GM23338 (cell line): ENCODE measurements around the gene CCDC92B. TPM values are rescaled to one million over a fixed set of nuclear protein-coding genes. Genes with fewer than 3 reads are reported as not detected.
A peak's percentile ranks its signal among the peaks of the same experiment; 100 is the strongest.

Source experiments
- ATAC-seq: fragments of 200-7000 bp; cut with Tn5 transposase; 3 replicates; pipeline ENCODE4 v1.9.1; 2020
- DNase-seq: peaks from one replicate; pipeline ENCODE4 v3.0.0-alpha.2; 2015; ENCODE audit warnings: low spot score
- H2AFZ ChIP-seq: fragments of 200-600 bp; sonication (generic); 2 replicates; pipeline ENCODE4 v1.8.0; 2016; ENCODE audit warnings: antibody characterized with exemption, mild to moderate bottlenecking, moderate library complexity
- H3F3A ChIP-seq: fragments of 200-600 bp; sonication (generic); replicated peaks from 2 replicates; pipeline ENCODE4 v1.8.0; 2017; ENCODE audit warnings: antibody characterized with exemption, mixed run types, low read depth
- H3K27ac ChIP-seq: fragments of 200-600 bp; sonication (generic); 2 replicates; pipeline ENCODE4 v1.6.1; 2016; ENCODE audit warnings: low read depth
- H3K27me3 ChIP-seq: fragments of 200-600 bp; sonication (generic); 2 replicates; pipeline ENCODE4 v1.8.0; 2016; ENCODE audit warnings: mild to moderate bottlenecking, mixed run types, moderate library complexity; ENCODE audit not compliant: insufficient read depth
- H3K36me3 ChIP-seq: fragments of 200-600 bp; sonication (generic); 2 replicates; pipeline ENCODE4 v1.8.0; 2016; ENCODE audit warnings: mild to moderate bottlenecking; ENCODE audit not compliant: insufficient read depth
- H3K4me1 ChIP-seq: fragments of 200-600 bp; sonication (generic); 2 replicates; pipeline ENCODE4 v1.8.0; 2016; ENCODE audit warnings: mild to moderate bottlenecking, moderate library complexity; ENCODE audit not compliant: insufficient read depth
- H3K4me2 ChIP-seq: fragments of 200-600 bp; sonication (generic); 2 replicates; pipeline ENCODE4 v1.7.1; 2017; ENCODE audit warnings: mixed run types
- H3K4me3 ChIP-seq: fragments of 200-600 bp; sonication (generic); 2 replicates; pipeline ENCODE4 v1.6.1; 2016; ENCODE audit warnings: mixed run types
- H3K79me2 ChIP-seq: fragments of 200-600 bp; sonication (generic); replicated peaks from 2 replicates; pipeline ENCODE4 v1.8.0; 2017; ENCODE audit warnings: mild to moderate bottlenecking; ENCODE audit not compliant: insufficient read depth
- H3K9me2 ChIP-seq: fragments of 200-600 bp; sonication (generic); 2 replicates; pipeline ENCODE4 v1.8.0; 2017; ENCODE audit not compliant: insufficient read depth
- H4K20me1 ChIP-seq: fragments of 200-600 bp; sonication (generic); replicated peaks from 2 replicates; pipeline ENCODE4 v1.8.0; 2017; ENCODE audit warnings: mild to moderate bottlenecking; ENCODE audit not compliant: insufficient read depth
- H3K27ac Mint-ChIP-seq: 2 replicates; pipeline ENCODE4 v1.8.0; 2020; ENCODE audit warnings: inconsistent platforms, mild to moderate bottlenecking, moderate library complexity, mixed read lengths
- H3K27me3 Mint-ChIP-seq: 3 replicates; pipeline ENCODE4 v1.8.0; 2022; ENCODE audit warnings: low read depth, mild to moderate bottlenecking, moderate library complexity, mixed read lengths, inconsistent platforms; ENCODE audit not compliant: insufficient read depth, poor library complexity
- H3K36me3 Mint-ChIP-seq: 3 replicates; pipeline ENCODE4 v1.8.0; 2021; ENCODE audit warnings: low read depth, mild to moderate bottlenecking, inconsistent platforms, moderate library complexity, mixed read lengths
- H3K4me1 Mint-ChIP-seq: 3 replicates; pipeline ENCODE4 v1.8.0; 2020; ENCODE audit warnings: mild to moderate bottlenecking, inconsistent platforms, mixed read lengths
- H3K4me3 Mint-ChIP-seq: 3 replicates; pipeline ENCODE4 v1.8.0; 2021; ENCODE audit warnings: moderate library complexity, mild to moderate bottlenecking, inconsistent platforms, mixed read lengths
- H3K9me3 Mint-ChIP-seq: 3 replicates; pipeline ENCODE4 v1.8.0; 2020; ENCODE audit warnings: moderate library complexity, mild to moderate bottlenecking, inconsistent platforms, mixed read lengths
- CREB1 ChIP-seq: fragments of 250-450 bp; sonication (Bioruptor Pico); IDR thresholded peaks from 2 replicates; pipeline ENCODE4 v1.5.0; 2020; ENCODE audit warnings: low read depth, mild to moderate bottlenecking, moderate library complexity
- CTCF ChIP-seq, 2 experiments: fragments of 200-600 bp in 1 of 2; sonication (generic) in 1 of 2; conservative IDR thresholded peaks; 2 replicates each; pipeline versions ENCODE4 v1.5.1 to v1.6.1; 2016 to 2017; ENCODE audit warnings: antibody characterized with exemption in 2 of 2, low read depth in 2 of 2, mild to moderate bottlenecking in 2 of 2, moderate library complexity in 1 of 2
- EZH2 ChIP-seq: fragments of 200-600 bp; sonication (generic); IDR thresholded peaks from one replicate; pipeline ENCODE4 v1.8.0; 2017; ENCODE audit warnings: antibody characterized with exemption, mild to moderate bottlenecking, low read depth; ENCODE audit not compliant: unreplicated experiment
- EZH2phosphoT487 ChIP-seq: fragments of 200-600 bp; sonication (generic); IDR thresholded peaks from one replicate; pipeline ENCODE4 v1.8.1; 2018; ENCODE audit warnings: antibody characterized with exemption; ENCODE audit not compliant: unreplicated experiment
- JUNB ChIP-seq: IDR thresholded peaks from one replicate; pipeline ENCODE4 v1.6.1; 2016; ENCODE audit warnings: antibody characterized with exemption; ENCODE audit not compliant: unreplicated experiment
- NANOG ChIP-seq: IDR thresholded peaks from 2 replicates; pipeline ENCODE4 v1.6.1; 2016; ENCODE audit warnings: antibody characterized with exemption, borderline replicate concordance
- POLR2AphosphoS5 ChIP-seq: IDR thresholded peaks from 2 replicates; pipeline ENCODE4 v1.6.1; 2016; ENCODE audit warnings: antibody characterized with exemption, low read depth
- STAT1 ChIP-seq: IDR thresholded peaks from one replicate; pipeline ENCODE4 v1.6.1; 2016; ENCODE audit warnings: antibody characterized with exemption; ENCODE audit not compliant: unreplicated experiment
- ZNF114 ChIP-seq: fragments of 250-450 bp; sonication (Bioruptor Pico); IDR thresholded peaks from 2 replicates; pipeline ENCODE4 v1.5.0; 2020; ENCODE audit warnings: mild to moderate bottlenecking, moderate library complexity
- ZNF331 ChIP-seq: fragments of 250-450 bp; sonication (Bioruptor Pico); IDR thresholded peaks from 2 replicates; pipeline ENCODE4 v1.5.0; 2020; ENCODE audit warnings: low read depth, mild to moderate bottlenecking, moderate library complexity
- ZNF462 ChIP-seq: fragments of 250-450 bp; sonication (Bioruptor Pico); IDR thresholded peaks from 2 replicates; pipeline ENCODE4 v1.5.0; 2020; ENCODE audit warnings: mild to moderate bottlenecking, moderate library complexity
- polyA plus RNA-seq: library from polyadenylated mRNA; unstranded; fragments of >200 nt; fragmentation: Nextera tagmentation; extraction: Ambion mirVana; gene quantifications from 2 replicates; pipeline ENCODE4 v1.2.1, GENCODE V29; 2016
- total RNA-seq: library from RNA; depleted of rRNA; stranded (reverse); fragments of >200 nt; shearing (Covaris generic); gene quantifications from 2 replicates; pipeline ENCODE4 v1.2.3, GENCODE V29; 2014
- TF ChIP-seq, protein P1 (sequence below): IDR thresholded peaks from 2 replicates; pipeline ENCODE4 v1.6.1; 2016; ENCODE audit warnings: antibody characterized with exemption
- TF ChIP-seq, protein P2 (sequence below): IDR thresholded peaks from one replicate; pipeline ENCODE4 v1.6.1; 2018; ENCODE audit warnings: antibody characterized with exemption; ENCODE audit not compliant: unreplicated experiment

Gene CCDC92B
- total and polyA plus RNA-seq, 2 experiments from 2014 or later, result 5.7 to 9.1 TPM

- TF ChIP-seq ZNF462 (CRISPR knock-in tag) (no peak), STAT1 (no peak), EZH2 (no peak), EZH2phosphoT487 (no peak), CREB1 (CRISPR knock-in tag) (no peak), ZNF331 (CRISPR knock-in tag) (no peak), JUNB (no peak), CTCF (conservative IDR thresholded peaks at IDR 0.05; ENCODE audit: low read depth in 2 of 2) (no peak), ZNF114 (no peak), NANOG (no peak), POLR2AphosphoS5 (no peak)
- TF ChIP-seq, protein P1, sequence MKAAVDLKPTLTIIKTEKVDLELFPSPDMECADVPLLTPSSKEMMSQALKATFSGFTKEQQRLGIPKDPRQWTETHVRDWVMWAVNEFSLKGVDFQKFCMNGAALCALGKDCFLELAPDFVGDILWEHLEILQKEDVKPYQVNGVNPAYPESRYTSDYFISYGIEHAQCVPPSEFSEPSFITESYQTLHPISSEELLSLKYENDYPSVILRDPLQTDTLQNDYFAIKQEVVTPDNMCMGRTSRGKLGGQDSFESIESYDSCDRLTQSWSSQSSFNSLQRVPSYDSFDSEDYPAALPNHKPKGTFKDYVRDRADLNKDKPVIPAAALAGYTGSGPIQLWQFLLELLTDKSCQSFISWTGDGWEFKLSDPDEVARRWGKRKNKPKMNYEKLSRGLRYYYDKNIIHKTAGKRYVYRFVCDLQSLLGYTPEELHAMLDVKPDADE, result no peak
- TF ChIP-seq, protein P2, sequence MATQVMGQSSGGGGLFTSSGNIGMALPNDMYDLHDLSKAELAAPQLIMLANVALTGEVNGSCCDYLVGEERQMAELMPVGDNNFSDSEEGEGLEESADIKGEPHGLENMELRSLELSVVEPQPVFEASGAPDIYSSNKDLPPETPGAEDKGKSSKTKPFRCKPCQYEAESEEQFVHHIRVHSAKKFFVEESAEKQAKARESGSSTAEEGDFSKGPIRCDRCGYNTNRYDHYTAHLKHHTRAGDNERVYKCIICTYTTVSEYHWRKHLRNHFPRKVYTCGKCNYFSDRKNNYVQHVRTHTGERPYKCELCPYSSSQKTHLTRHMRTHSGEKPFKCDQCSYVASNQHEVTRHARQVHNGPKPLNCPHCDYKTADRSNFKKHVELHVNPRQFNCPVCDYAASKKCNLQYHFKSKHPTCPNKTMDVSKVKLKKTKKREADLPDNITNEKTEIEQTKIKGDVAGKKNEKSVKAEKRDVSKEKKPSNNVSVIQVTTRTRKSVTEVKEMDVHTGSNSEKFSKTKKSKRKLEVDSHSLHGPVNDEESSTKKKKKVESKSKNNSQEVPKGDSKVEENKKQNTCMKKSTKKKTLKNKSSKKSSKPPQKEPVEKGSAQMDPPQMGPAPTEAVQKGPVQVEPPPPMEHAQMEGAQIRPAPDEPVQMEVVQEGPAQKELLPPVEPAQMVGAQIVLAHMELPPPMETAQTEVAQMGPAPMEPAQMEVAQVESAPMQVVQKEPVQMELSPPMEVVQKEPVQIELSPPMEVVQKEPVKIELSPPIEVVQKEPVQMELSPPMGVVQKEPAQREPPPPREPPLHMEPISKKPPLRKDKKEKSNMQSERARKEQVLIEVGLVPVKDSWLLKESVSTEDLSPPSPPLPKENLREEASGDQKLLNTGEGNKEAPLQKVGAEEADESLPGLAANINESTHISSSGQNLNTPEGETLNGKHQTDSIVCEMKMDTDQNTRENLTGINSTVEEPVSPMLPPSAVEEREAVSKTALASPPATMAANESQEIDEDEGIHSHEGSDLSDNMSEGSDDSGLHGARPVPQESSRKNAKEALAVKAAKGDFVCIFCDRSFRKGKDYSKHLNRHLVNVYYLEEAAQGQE, result no peak
- Mint-ChIP-seq H3K4me3 (peak overlapping the region; percentile 74), H3K27ac (no peak overlapping the region), H3K4me1 (peaks cover 21% of the 10 kb centered on the region), H3K36me3 (peaks cover 3% of the 10 kb centered on the region; the same call in 1 of the 3 replicates), H3K27me3 (peaks cover 25% of the 10 kb centered on the region), H3K9me3 (no peaks in the 10 kb centered on the region)
- Histone ChIP-seq H3K4me3 (peak overlapping the region; percentile 57), H2AFZ (no peak overlapping the region), H4K20me1 (peaks cover 3% of the 10 kb centered on the region; the same call in 1 of the 2 replicates), H3K4me2 (peak overlapping the region; percentile 80), H3K27ac (no peak overlapping the region), H3K36me3 (no peaks in the 10 kb centered on the region), H3K9me2 (no peaks in the 10 kb centered on the region), H3F3A (peaks cover 10% of the 10 kb centered on the region), H3K27me3 (peaks cover 3% of the 10 kb centered on the region; the same call in 1 of the 2 replicates), H3K4me1 (peaks cover 28% of the 10 kb centered on the region), H3K79me2 (no peaks in the 10 kb centered on the region)
- peak; percentile 63 for ATAC-seq
- peak; percentile 90 for DNase-seq
Measured at GRCh38 chr17:2723997-2724783, 25.3 kb downstream of the CCDC92B start.
